ENCODE data around the gene C17orf100. TPM values are rescaled to one million over a fixed set of nuclear protein-coding genes. Genes with fewer than 3 reads are reported as not detected.

C17orf100 gene
- 1 to 10 TPM; 1.1 to 1.9 TPM for total RNA-seq

GRCh38 chr17:6651354-6651918 lies at the start of gene C17orf100, which contains the start of gene MED31:
Gene C17orf100, plus strand, starts transcription at chr17:6651762. Its CDS starts 152 bp downstream, at chr17:6651914.
Gene MED31, minus strand, starts transcription at chr17:6651605. Its CDS starts 77 bp downstream, at chr17:6651528.
- Mint-ChIP-seq H3K4me3 (peak within 1 kb of the TSS; percentile 91), H3K4me1 (peaks cover 65% of the 10 kb centered on the region), H3K36me3 (ENCODE audit: low read depth) (peaks cover 42% of the 10 kb centered on the region), H3K9me3 (no peaks in the 10 kb centered on the region), H3K27ac (peak within 1 kb of the TSS; percentile 95), H3K27me3 (no peaks in the 10 kb centered on the region)
- ChIA-PET POLR2A (interaction anchor here (1.2 to 4.5 kb wide), 3 partner anchors 10 to 363 kb away, joined by 3 to 71 read pairs (median 5); partner anchors contain the start of genes KIAA0753 and TXNDC17), CTCF (interaction anchor here (0.8 to 2.4 kb wide), 5 partner anchors 10 to 353 kb away, joined by 3 to 17 read pairs (median 3); partner anchors contain the start of genes KIAA0753 and TXNDC17)
- peak; percentile 96 for DNase-seq

- Mint-ChIP-seq H3K27ac (no peak overlapping the region), H3K4me1 (no peaks in the 10 kb centered on the region), H3K9me3 (no peaks in the 10 kb centered on the region), H3K4me3 (no peak overlapping the region), H3K36me3 (ENCODE audit: low read depth) (peaks cover 22% of the 10 kb centered on the region), H3K27me3 (no peaks in the 10 kb centered on the region)
- ChIA-PET POLR2A (no interaction called here), CTCF (no interaction called here)
- DNase-seq, result no peak
These were observed 49.4 kb upstream of the C17orf100 start for GRCh38 chr17:6602141-6602540.

GRCh38 chr17:6603744-6604325 lies 47.7 kb upstream of the C17orf100 start:
- DNase-seq, result no peak
- CTCF ChIA-PET, result no interaction called here
- POLR2A ChIA-PET, result no interaction called here
- Mint-ChIP-seq H3K36me3 (ENCODE audit: low read depth) (peaks cover 25% of the 10 kb centered on the region), H3K27me3 (no peaks in the 10 kb centered on the region), H3K27ac (no peak overlapping the region), H3K9me3 (no peaks in the 10 kb centered on the region), H3K4me3 (no peak overlapping the region), H3K4me1 (no peaks in the 10 kb centered on the region)

- no peaks in the 10 kb centered on the region for H3K4me1 Mint-ChIP-seq
- CTCF ChIA-PET, result no interaction called here
- H3K27ac Mint-ChIP-seq, result no peak overlapping the region
- H3K4me3 Mint-ChIP-seq, result no peak overlapping the region
- no peaks in the 10 kb centered on the region for H3K9me3 Mint-ChIP-seq
- POLR2A ChIA-PET, result no interaction called here
- H3K27me3 Mint-ChIP-seq, result no peaks in the 10 kb centered on the region
- DNase-seq, result no peak
- peaks cover 28% of the 10 kb centered on the region for H3K36me3 Mint-ChIP-seq (ENCODE audit: low read depth)
These were observed 46.4 kb upstream of the C17orf100 start for GRCh38 chr17:6605142-6605541.

- H3K36me3 Mint-ChIP-seq (ENCODE audit: low read depth), result peaks cover 24% of the 10 kb centered on the region
- H3K4me1 Mint-ChIP-seq, result no peaks in the 10 kb centered on the region
- DNase-seq, result no peak
- H3K4me3 Mint-ChIP-seq, result no peak overlapping the region
- no peaks in the 10 kb centered on the region for H3K27me3 Mint-ChIP-seq
- ChIA-PET CTCF (no interaction called here), POLR2A (no interaction called here)
- H3K9me3 Mint-ChIP-seq, result no peaks in the 10 kb centered on the region
- H3K27ac Mint-ChIP-seq, result no peak overlapping the region
These were observed 43.2 kb upstream of the C17orf100 start for GRCh38 chr17:6608321-6608720.

GRCh38 chr17:6610011-6610410 lies 41.6 kb upstream of the C17orf100 start:
- no peak for DNase-seq
- Mint-ChIP-seq H3K27me3 (no peaks in the 10 kb centered on the region), H3K9me3 (no peaks in the 10 kb centered on the region), H3K36me3 (ENCODE audit: low read depth) (peaks cover 24% of the 10 kb centered on the region), H3K4me1 (no peaks in the 10 kb centered on the region), H3K27ac (no peak overlapping the region), H3K4me3 (no peak overlapping the region)
- ChIA-PET CTCF (interaction anchor here (1.0 kb wide), 1 partner anchor 129 kb away, joined by 3 read pairs; no protein-coding TSS in a partner anchor), POLR2A (no interaction called here)

GRCh38 chr17:6611231-6611630 lies 40.3 kb upstream of the C17orf100 start:
- H3K27ac Mint-ChIP-seq, result no peak overlapping the region
- ChIA-PET POLR2A (no interaction called here), CTCF (no interaction called here)
- no peaks in the 10 kb centered on the region for H3K4me1 Mint-ChIP-seq
- H3K36me3 Mint-ChIP-seq (ENCODE audit: low read depth), result peaks cover 18% of the 10 kb centered on the region
- no peaks in the 10 kb centered on the region for H3K27me3 Mint-ChIP-seq
- no peak for DNase-seq
- no peak overlapping the region for H3K4me3 Mint-ChIP-seq
- H3K9me3 Mint-ChIP-seq, result no peaks in the 10 kb centered on the region

- no peak for DNase-seq
- no peaks in the 10 kb centered on the region for H3K27me3 Mint-ChIP-seq
- H3K4me1 Mint-ChIP-seq, result no peaks in the 10 kb centered on the region
- no peaks in the 10 kb centered on the region for H3K9me3 Mint-ChIP-seq
- H3K27ac Mint-ChIP-seq, result no peak overlapping the region
- H3K36me3 Mint-ChIP-seq (ENCODE audit: low read depth), result peaks cover 25% of the 10 kb centered on the region
- CTCF ChIA-PET, result no interaction called here
- no peak overlapping the region for H3K4me3 Mint-ChIP-seq
- POLR2A ChIA-PET, result no interaction called here
These were observed 27.6 kb upstream of the C17orf100 start for GRCh38 chr17:6623941-6624340.

GRCh38 chr17:6626616-6627015 lies 24.9 kb upstream of the C17orf100 start:
- ChIA-PET POLR2A (no interaction called here), CTCF (no interaction called here)
- peaks cover 7% of the 10 kb centered on the region for H3K4me1 Mint-ChIP-seq
- no peaks in the 10 kb centered on the region for H3K27me3 Mint-ChIP-seq
- no peak overlapping the region for H3K27ac Mint-ChIP-seq
- H3K36me3 Mint-ChIP-seq (ENCODE audit: low read depth), result peaks cover 36% of the 10 kb centered on the region
- no peak overlapping the region for H3K4me3 Mint-ChIP-seq
- H3K9me3 Mint-ChIP-seq, result no peaks in the 10 kb centered on the region
- no peak for DNase-seq

- ChIA-PET CTCF (no interaction called here), POLR2A (no interaction called here)
- H3K9me3 Mint-ChIP-seq, result no peaks in the 10 kb centered on the region
- DNase-seq, result no peak
- peaks cover 7% of the 10 kb centered on the region for H3K4me1 Mint-ChIP-seq
- H3K4me3 Mint-ChIP-seq, result no peak overlapping the region
- no peaks in the 10 kb centered on the region for H3K27me3 Mint-ChIP-seq
- peaks cover 36% of the 10 kb centered on the region for H3K36me3 Mint-ChIP-seq (ENCODE audit: low read depth)
- H3K27ac Mint-ChIP-seq, result no peak overlapping the region
These were observed 24.5 kb upstream of the C17orf100 start for GRCh38 chr17:6627019-6627418.

GRCh38 chr17:6630390-6630789 lies 21.2 kb upstream of the C17orf100 start:
- Mint-ChIP-seq H3K27me3 (no peaks in the 10 kb centered on the region), H3K4me3 (no peak overlapping the region), H3K4me1 (peaks cover 7% of the 10 kb centered on the region), H3K27ac (no peak overlapping the region), H3K9me3 (no peaks in the 10 kb centered on the region), H3K36me3 (ENCODE audit: low read depth) (peaks cover 55% of the 10 kb centered on the region)
- DNase-seq, result no peak
- POLR2A ChIA-PET, result no interaction called here
- CTCF ChIA-PET, result no interaction called here

- peaks cover 7% of the 10 kb centered on the region for H3K4me1 Mint-ChIP-seq
- H3K27me3 Mint-ChIP-seq, result no peaks in the 10 kb centered on the region
These were observed 19.0 kb upstream of the C17orf100 start for GRCh38 chr17:6632530-6632929.

GRCh38 chr17:6633263-6633662 lies 18.3 kb upstream of the C17orf100 start:
- CTCF ChIA-PET, result no interaction called here
- no peak overlapping the region for H3K4me3 Mint-ChIP-seq
- no peak overlapping the region for H3K27ac Mint-ChIP-seq
- no peaks in the 10 kb centered on the region for H3K27me3 Mint-ChIP-seq
- peaks cover 45% of the 10 kb centered on the region for H3K36me3 Mint-ChIP-seq (ENCODE audit: low read depth)
- H3K4me1 Mint-ChIP-seq, result peaks cover 12% of the 10 kb centered on the region
- H3K9me3 Mint-ChIP-seq, result no peaks in the 10 kb centered on the region
- no peak for DNase-seq
- POLR2A ChIA-PET, result no interaction called here

More at GRCh38 chr17:6632530-6632929, 19.0 kb upstream of the C17orf100 start:
- ChIA-PET CTCF (no interaction called here), POLR2A (no interaction called here)
- no peak for DNase-seq
- peaks cover 52% of the 10 kb centered on the region for H3K36me3 Mint-ChIP-seq (ENCODE audit: low read depth)
- no peak overlapping the region for H3K27ac Mint-ChIP-seq
- H3K4me3 Mint-ChIP-seq, result no peak overlapping the region
- no peaks in the 10 kb centered on the region for H3K9me3 Mint-ChIP-seq

- Mint-ChIP-seq H3K27me3 (no peaks in the 10 kb centered on the region), H3K4me1 (peaks cover 21% of the 10 kb centered on the region), H3K36me3 (ENCODE audit: low read depth) (peaks cover 31% of the 10 kb centered on the region), H3K9me3 (no peaks in the 10 kb centered on the region), H3K27ac (no peak overlapping the region), H3K4me3 (no peak overlapping the region)
- DNase-seq, result no peak
- ChIA-PET CTCF (no interaction called here), POLR2A (no interaction called here)
These were observed 15.5 kb upstream of the C17orf100 start for GRCh38 chr17:6636105-6636504.
